ENCODE data around the gene TPSD1. TPM values are rescaled to one million over a fixed set of nuclear protein-coding genes. Genes with fewer than 3 reads are reported as not detected.

Gene TPSD1
- total RNA-seq, 1 donor from 2014 or later, result not detected

GRCh38 chr16:1280783-1281182 is 24.9 kb downstream of the TPSD1 start:
- no peaks in the 10 kb centered on the region for H3K4me1 ChIP-seq (ENCODE audit: control insufficient read depth in 3 of 3, insufficient read depth in 3 of 3, low read length in 3 of 3)
- H3K27me3 ChIP-seq (ENCODE audit: control insufficient read depth in 3 of 3, insufficient read depth in 3 of 3, low read length in 3 of 3), result peaks cover 45 to 60% (median 49%) of the 10 kb centered on the region in 3 donors
- H3K36me3 ChIP-seq (ENCODE audit: control insufficient read depth in 3 of 3, insufficient read depth in 3 of 3, low read length in 3 of 3), result no peaks in the 10 kb centered on the region
- no peaks in the 10 kb centered on the region for H3K9me3 ChIP-seq (ENCODE audit: control insufficient read depth in 3 of 3, low read length in 3 of 3)
- H3K4me3 ChIP-seq (ENCODE audit: low read length in 3 of 3), result no peak overlapping the region
- no peak overlapping the region for H3K9ac ChIP-seq (ENCODE audit: low read depth in 1 of 3, low read length in 3 of 3)
- H3K27ac ChIP-seq (ENCODE audit: low read depth, low read length), result no peak overlapping the region

DNA sequence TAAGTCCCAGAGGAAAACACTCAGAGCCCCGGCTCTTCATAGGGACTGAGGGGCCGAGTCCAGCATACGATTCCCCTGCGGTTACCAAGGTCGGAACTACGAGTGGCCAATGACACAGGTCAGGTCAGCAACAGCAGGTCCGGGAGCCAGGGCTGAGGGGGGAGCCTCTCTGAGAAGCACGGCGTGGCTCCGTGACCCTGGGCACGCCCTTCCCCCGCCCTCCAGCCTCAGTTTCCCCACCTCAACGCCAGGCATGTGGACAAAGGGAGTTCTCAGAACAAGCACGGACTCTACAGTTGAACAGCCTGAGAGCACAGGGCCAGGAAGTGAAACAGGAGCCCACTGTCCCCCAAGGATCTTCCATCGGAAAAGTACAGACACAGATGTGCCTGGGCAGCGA is 25.6 kb downstream of the TPSD1 start:
- no peak overlapping the region for H3K4me3 ChIP-seq (ENCODE audit: low read length in 3 of 3)
- peaks cover 46 to 62% (median 50%) of the 10 kb centered on the region in 3 donors for H3K27me3 ChIP-seq (ENCODE audit: control insufficient read depth in 3 of 3, insufficient read depth in 3 of 3, low read length in 3 of 3)

GRCh38 chr16:1282324-1282973 is 26.6 kb downstream of the TPSD1 start:
- H3K9ac ChIP-seq (ENCODE audit: low read depth in 1 of 3, low read length in 3 of 3), result no peak overlapping the region
- H3K36me3 ChIP-seq (ENCODE audit: control insufficient read depth in 3 of 3, insufficient read depth in 3 of 3, low read length in 3 of 3), result no peaks in the 10 kb centered on the region
- no peaks in the 10 kb centered on the region for H3K9me3 ChIP-seq (ENCODE audit: control insufficient read depth in 3 of 3, low read length in 3 of 3)
- no peaks in the 10 kb centered on the region for H3K4me1 ChIP-seq (ENCODE audit: control insufficient read depth in 3 of 3, insufficient read depth in 3 of 3, low read length in 3 of 3)
- peaks cover 45 to 63% (median 46%) of the 10 kb centered on the region in 3 donors for H3K27me3 ChIP-seq (ENCODE audit: control insufficient read depth in 3 of 3, insufficient read depth in 3 of 3, low read length in 3 of 3)
- H3K4me3 ChIP-seq (ENCODE audit: low read length in 3 of 3), result no peak overlapping the region
- H3K27ac ChIP-seq (ENCODE audit: low read depth, low read length), result no peak overlapping the region

More for the DNA sequence above, 25.6 kb downstream of the TPSD1 start:
- Histone ChIP-seq H3K27ac (ENCODE audit: low read depth, low read length) (no peak overlapping the region), H3K4me1 (ENCODE audit: control insufficient read depth in 3 of 3, insufficient read depth in 3 of 3, low read length in 3 of 3) (no peaks in the 10 kb centered on the region), H3K9ac (ENCODE audit: low read depth in 1 of 3, low read length in 3 of 3) (no peak overlapping the region), H3K9me3 (ENCODE audit: control insufficient read depth in 3 of 3, low read length in 3 of 3) (no peaks in the 10 kb centered on the region), H3K36me3 (ENCODE audit: control insufficient read depth in 3 of 3, insufficient read depth in 3 of 3, low read length in 3 of 3) (no peaks in the 10 kb centered on the region)

- Histone ChIP-seq H3K9ac (ENCODE audit: low read depth in 1 of 3, low read length in 3 of 3) (no peak overlapping the region), H3K36me3 (ENCODE audit: control insufficient read depth in 3 of 3, insufficient read depth in 3 of 3, low read length in 3 of 3) (no peaks in the 10 kb centered on the region), H3K27me3 (ENCODE audit: control insufficient read depth in 3 of 3, insufficient read depth in 3 of 3, low read length in 3 of 3) (peaks cover 49 to 64% (median 50%) of the 10 kb centered on the region in 3 donors), H3K4me3 (ENCODE audit: low read length in 3 of 3) (no peak overlapping the region), H3K4me1 (ENCODE audit: control insufficient read depth in 3 of 3, insufficient read depth in 3 of 3, low read length in 3 of 3) (no peaks in the 10 kb centered on the region), H3K9me3 (ENCODE audit: control insufficient read depth in 3 of 3, low read length in 3 of 3) (no peaks in the 10 kb centered on the region), H3K27ac (ENCODE audit: low read depth, low read length) (no peak overlapping the region)
Observed at GRCh38 chr16:1283296-1283695, 27.4 kb downstream of the TPSD1 start.

DNA sequence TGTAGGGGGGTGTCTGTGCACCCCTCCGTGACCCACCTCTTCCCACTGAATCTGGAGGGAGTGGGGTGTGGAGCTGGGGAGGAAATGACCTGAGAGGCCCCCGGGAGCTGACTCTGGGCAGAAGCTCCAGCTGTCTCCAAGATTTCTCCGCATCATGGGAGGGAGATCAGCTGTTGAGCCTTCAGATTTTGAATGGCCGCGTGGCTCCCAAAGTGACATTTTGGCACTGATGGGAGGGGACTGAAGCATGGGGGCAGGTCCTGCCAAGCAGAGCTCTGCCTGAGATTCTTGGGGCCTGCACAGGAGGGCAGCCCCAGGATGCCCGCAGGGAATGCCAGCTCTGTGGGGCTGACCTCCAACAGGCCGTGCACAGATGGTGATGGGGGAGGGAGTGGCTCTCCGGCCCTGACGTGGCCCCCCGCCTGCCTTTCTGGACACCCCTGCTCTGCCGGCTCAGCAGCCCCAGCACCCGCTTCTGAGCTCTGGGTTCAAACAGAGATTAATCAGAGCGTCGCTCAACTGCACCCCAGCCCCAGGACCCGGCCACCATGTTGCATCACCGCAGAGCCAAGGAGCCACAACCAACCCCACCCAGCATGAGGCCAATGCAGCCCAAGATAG is 28.2 kb downstream of the TPSD1 start:
- Histone ChIP-seq H3K36me3 (ENCODE audit: control insufficient read depth in 3 of 3, insufficient read depth in 3 of 3, low read length in 3 of 3) (no peaks in the 10 kb centered on the region), H3K4me3 (ENCODE audit: low read length in 3 of 3) (no peak overlapping the region), H3K9me3 (ENCODE audit: control insufficient read depth in 3 of 3, low read length in 3 of 3) (no peaks in the 10 kb centered on the region), H3K9ac (ENCODE audit: low read depth in 1 of 3, low read length in 3 of 3) (no peak overlapping the region), H3K27me3 (ENCODE audit: control insufficient read depth in 3 of 3, insufficient read depth in 3 of 3, low read length in 3 of 3) (peaks cover 55 to 68% (median 58%) of the 10 kb centered on the region in 3 donors), H3K27ac (ENCODE audit: low read depth, low read length) (no peak overlapping the region), H3K4me1 (ENCODE audit: control insufficient read depth in 3 of 3, insufficient read depth in 3 of 3, low read length in 3 of 3) (no peaks in the 10 kb centered on the region)

DNA sequence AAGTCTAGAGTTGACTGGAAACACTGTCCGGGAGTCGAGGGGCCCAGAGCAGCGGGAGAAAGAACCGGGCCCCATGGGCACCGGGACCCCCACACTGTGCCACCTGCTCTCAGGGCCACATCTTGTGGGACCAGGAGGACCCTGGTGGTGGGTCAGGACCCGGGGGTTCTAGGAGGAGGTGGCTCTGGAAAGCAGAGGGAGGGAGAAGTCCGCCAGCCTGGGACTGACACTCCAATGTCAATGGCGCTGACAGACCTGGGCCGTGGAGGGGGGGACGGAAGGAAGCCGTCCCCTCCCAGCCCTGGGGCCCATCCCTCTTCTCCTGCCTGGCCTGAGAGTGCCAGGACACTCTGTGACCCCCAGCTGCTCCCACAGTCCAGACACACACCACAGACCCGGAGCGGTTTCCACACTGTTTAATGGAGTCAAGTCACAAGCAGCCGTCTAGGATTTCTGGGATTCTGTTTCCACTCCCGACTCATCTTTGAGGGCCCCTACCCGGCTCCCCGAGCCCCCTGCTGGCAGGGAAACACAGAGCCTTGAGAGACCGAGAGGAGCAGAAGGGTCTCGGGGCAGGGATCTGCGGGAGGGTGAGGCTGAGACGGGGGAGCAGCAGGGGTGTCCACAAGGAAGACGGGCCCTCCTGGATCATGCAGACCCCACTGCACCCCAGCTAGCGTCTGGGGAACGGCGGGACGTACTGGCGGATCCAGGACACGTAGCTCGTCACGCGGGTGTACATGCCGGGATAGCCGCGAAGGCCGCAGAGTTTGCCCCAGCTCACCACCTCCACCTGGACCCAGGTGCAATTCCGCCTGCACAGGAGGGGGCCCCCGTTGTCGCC is 30.0 kb downstream of the TPSD1 start:
- no peaks in the 10 kb centered on the region for H3K36me3 ChIP-seq (ENCODE audit: control insufficient read depth in 3 of 3, insufficient read depth in 3 of 3, low read length in 3 of 3)
- H3K4me1 ChIP-seq (ENCODE audit: control insufficient read depth in 3 of 3, insufficient read depth in 3 of 3, low read length in 3 of 3), result no peaks in the 10 kb centered on the region
- peaks cover 58 to 72% (median 70%) of the 10 kb centered on the region in 3 donors for H3K27me3 ChIP-seq (ENCODE audit: control insufficient read depth in 3 of 3, insufficient read depth in 3 of 3, low read length in 3 of 3)
- no peak overlapping the region for H3K4me3 ChIP-seq (ENCODE audit: low read length in 3 of 3)
- no peak overlapping the region for H3K27ac ChIP-seq (ENCODE audit: low read depth, low read length)
- no peaks in the 10 kb centered on the region for H3K9me3 ChIP-seq (ENCODE audit: control insufficient read depth in 3 of 3, low read length in 3 of 3)
- H3K9ac ChIP-seq (ENCODE audit: low read depth in 1 of 3, low read length in 3 of 3), result no peak overlapping the region

DNA sequence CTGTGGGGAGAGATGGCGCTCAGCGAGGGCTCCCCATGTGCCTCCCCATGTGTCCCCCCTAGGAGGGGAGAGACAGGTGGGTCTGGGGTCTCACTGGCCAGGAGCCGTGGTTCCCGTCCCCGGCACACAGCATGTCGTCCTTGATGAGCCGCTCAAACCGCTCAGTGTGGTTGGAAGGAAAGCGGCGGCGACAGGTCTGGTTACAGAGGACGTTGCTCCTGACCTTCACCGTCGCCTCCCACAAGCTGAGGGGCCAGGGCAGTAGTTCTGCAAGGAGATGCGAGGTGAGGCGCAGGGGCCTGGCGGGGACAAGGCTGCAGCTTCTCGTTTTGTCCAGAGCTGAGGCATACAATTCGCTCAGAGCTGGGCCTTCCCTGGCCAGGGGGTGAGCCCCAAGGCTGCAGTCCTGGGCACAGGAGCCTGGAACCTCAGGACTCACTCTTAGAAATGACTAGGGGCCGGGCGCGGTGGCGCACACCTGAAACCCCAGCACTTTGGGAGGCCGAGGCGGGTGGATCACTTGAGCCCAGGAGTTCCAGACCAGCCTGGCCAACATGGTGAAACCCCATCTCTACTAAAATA is 30.7 kb downstream of the TPSD1 start:
- no peaks in the 10 kb centered on the region for H3K9me3 ChIP-seq (ENCODE audit: control insufficient read depth in 3 of 3, low read length in 3 of 3)
- peaks cover 59 to 73% (median 69%) of the 10 kb centered on the region in 3 donors for H3K27me3 ChIP-seq (ENCODE audit: control insufficient read depth in 3 of 3, insufficient read depth in 3 of 3, low read length in 3 of 3)
- peaks cover 0 to 6% (median 5%) of the 10 kb centered on the region in 3 donors for H3K4me1 ChIP-seq (ENCODE audit: control insufficient read depth in 3 of 3, insufficient read depth in 3 of 3, low read length in 3 of 3)
- no peak overlapping the region for H3K4me3 ChIP-seq (ENCODE audit: low read length in 3 of 3)
- no peak overlapping the region for H3K27ac ChIP-seq (ENCODE audit: low read depth, low read length)
- no peaks in the 10 kb centered on the region for H3K36me3 ChIP-seq (ENCODE audit: control insufficient read depth in 3 of 3, insufficient read depth in 3 of 3, low read length in 3 of 3)
- no peak overlapping the region for H3K9ac ChIP-seq (ENCODE audit: low read depth in 1 of 3, low read length in 3 of 3)

GRCh38 chr16:1287982-1288670 is 32.3 kb downstream of the TPSD1 start:
- H3K4me3 ChIP-seq (ENCODE audit: low read length in 3 of 3), result no peak overlapping the region
- H3K9me3 ChIP-seq (ENCODE audit: control insufficient read depth in 3 of 3, low read length in 3 of 3), result no peaks in the 10 kb centered on the region
- peak overlapping the region in 1 of 3 donors; percentile 40 for H3K9ac ChIP-seq (ENCODE audit: low read depth in 1 of 3, low read length in 3 of 3)
- H3K27me3 ChIP-seq (ENCODE audit: control insufficient read depth in 3 of 3, insufficient read depth in 3 of 3, low read length in 3 of 3), result peaks cover 62 to 71% (median 67%) of the 10 kb centered on the region in 3 donors
- H3K36me3 ChIP-seq (ENCODE audit: control insufficient read depth in 3 of 3, insufficient read depth in 3 of 3, low read length in 3 of 3), result no peaks in the 10 kb centered on the region
- peaks cover 0 to 9% (median 7%) of the 10 kb centered on the region in 3 donors for H3K4me1 ChIP-seq (ENCODE audit: control insufficient read depth in 3 of 3, insufficient read depth in 3 of 3, low read length in 3 of 3)
- no peak overlapping the region for H3K27ac ChIP-seq (ENCODE audit: low read depth, low read length)

GRCh38 chr16:1288813-1289476 is 33.1 kb downstream of the TPSD1 start:
- no peak overlapping the region for H3K9ac ChIP-seq (ENCODE audit: low read depth in 1 of 3, low read length in 3 of 3)
- H3K4me3 ChIP-seq (ENCODE audit: low read length in 3 of 3), result no peak overlapping the region
- H3K36me3 ChIP-seq (ENCODE audit: control insufficient read depth in 3 of 3, insufficient read depth in 3 of 3, low read length in 3 of 3), result no peaks in the 10 kb centered on the region
- H3K27ac ChIP-seq (ENCODE audit: low read depth, low read length), result no peak overlapping the region
- H3K9me3 ChIP-seq (ENCODE audit: control insufficient read depth in 3 of 3, low read length in 3 of 3), result no peaks in the 10 kb centered on the region
- H3K27me3 ChIP-seq (ENCODE audit: control insufficient read depth in 3 of 3, insufficient read depth in 3 of 3, low read length in 3 of 3), result peaks cover 55 to 72% (median 65%) of the 10 kb centered on the region in 3 donors
- peaks cover 0 to 9% (median 7%) of the 10 kb centered on the region in 3 donors for H3K4me1 ChIP-seq (ENCODE audit: control insufficient read depth in 3 of 3, insufficient read depth in 3 of 3, low read length in 3 of 3)
